Endometrial microvascular endothelial cells (primary cell): ENCODE measurements around the gene MSANTD2. TPM values are rescaled to one million over a fixed set of nuclear protein-coding genes. Genes with fewer than 3 reads are reported as not detected.
"Not testable (repeated sequence)": the region's sequence is repeated elsewhere in the genome, so short reads cannot be mapped to it uniquely, and the experiment has no call there.

Experiments used
- in situ Hi-C: cut with HindIII; loops from 2 replicates; pipeline ENCODE4 v1.10.0; 2017; ENCODE audit warnings: low sequenced_read_pairs, low pct_unique_long_range_greater_than_20kb; ENCODE audit errors: inconsistent ontology term
- total RNA-seq: library from RNA; depleted of rRNA; stranded (reverse); fragments of >200 nt; gene quantifications from one replicate; pipeline ENCODE4 v1.2.3, GENCODE V29; 2015; ENCODE audit errors: inconsistent ontology term

The MSANTD2 gene
- total RNA-seq, 1 donor from 2014 or later = 16.1 TPM

GRCh38 chr11:124784051-124784450, 16.2 kb downstream of the MSANTD2 start:
- in situ Hi-C loops = no loop called here

GRCh38 chr11:124783002-124783401, 17.2 kb downstream of the MSANTD2 start:
- in situ Hi-C loops = no loop called here

GRCh38 chr11:124779568-124779967, 20.6 kb downstream of the MSANTD2 start:
- in situ Hi-C loops = no loop called here

GRCh38 chr11:124778281-124778680, 21.9 kb downstream of the MSANTD2 start:
- in situ Hi-C loops = no loop called here

- in situ Hi-C loops = no loop called here
Observed at GRCh38 chr11:124776865-124777645, 23.2 kb downstream of the MSANTD2 start.

GRCh38 chr11:124770959-124771358, 29.2 kb downstream of the MSANTD2 start:
- in situ Hi-C loops = not testable (repeated sequence)

- in situ Hi-C loops = no loop called here
Observed at GRCh38 chr11:124769806-124770774, 30.1 kb downstream of the MSANTD2 start.

- in situ Hi-C loops = no loop called here
Observed at GRCh38 chr11:124768914-124769313, 31.3 kb downstream of the MSANTD2 start.

- in situ Hi-C loops = no loop called here
Observed at GRCh38 chr11:124766156-124766555, 34.0 kb downstream of the MSANTD2 start.

- in situ Hi-C loops = no loop called here
Observed at GRCh38 chr11:124763156-124763947, 36.9 kb downstream of the MSANTD2 start.

- in situ Hi-C loops = no loop called here
Observed at GRCh38 chr11:124762624-124763155, 37.5 kb downstream of the MSANTD2 start.

GRCh38 chr11:124762105-124762623, 38.0 kb downstream of the MSANTD2 start, which contains the start of gene ESAM:
Gene ESAM (minus strand): TSS chr11:124762290. CDS start chr11:124762154, 136 bp downstream.
- in situ Hi-C loops = no loop called here

GRCh38 chr11:124761301-124762104, 38.7 kb downstream of the MSANTD2 start:
- in situ Hi-C loops = no loop called here

- in situ Hi-C loops = no loop called here
Observed at GRCh38 chr11:124760806-124761205, 39.4 kb downstream of the MSANTD2 start.

GRCh38 chr11:124760205-124760652, 40.0 kb downstream of the MSANTD2 start:
- in situ Hi-C loops = no loop called here

GRCh38 chr11:124759266-124760204, 40.7 kb downstream of the MSANTD2 start:
- in situ Hi-C loops = no loop called here
